GM13977 (cell line): ENCODE measurements around the gene TFDP1.

Experiments
- DNase-seq: peaks from one replicate; pipeline ENCODE4 v3.0.0; 2012; ENCODE audit warnings: low spot score
- CTCF ChIP-seq: IDR thresholded peaks from 2 replicates; pipeline ENCODE4 v1.5.1; 2012; ENCODE audit warnings: mild to moderate bottlenecking, control low read depth; ENCODE audit not compliant: insufficient read depth; ENCODE audit errors: extremely low read depth, missing control alignments
- in situ Hi-C: fragments of 300-500 bp; cut with MboI; formaldehyde crosslinking; loops from one replicate; pipeline ENCODE4 v1.12.0; 2022; ENCODE audit warnings: low sequenced_read_pairs, low pct_unique_long_range_greater_than_20kb, mixed read lengths, inconsistent platforms; ENCODE audit not compliant: unreplicated experiment

Gene TFDP1

GRCh38 chr13:113539176-113539575, 45.4 kb upstream of the TFDP1 start:
- in situ Hi-C loops = no loop called here
- no peak for DNase-seq
- TF ChIP-seq CTCF = no peak

GRCh38 chr13:113539822-113540221, 44.7 kb upstream of the TFDP1 start:
- no peak for TF ChIP-seq CTCF
- in situ Hi-C loops = no loop called here
- no peak for DNase-seq

GRCh38 chr13:113540523-113540922, 44.0 kb upstream of the TFDP1 start:
- DNase-seq = no peak
- TF ChIP-seq CTCF = no peak
- in situ Hi-C loops = no loop called here

- in situ Hi-C loops = no loop called here
- DNase-seq = no peak
- no peak for TF ChIP-seq CTCF
Measured at GRCh38 chr13:113542751-113543424, 41.7 kb upstream of the TFDP1 start.

GRCh38 chr13:113544071-113544891, 40.3 kb upstream of the TFDP1 start:
- in situ Hi-C loops = no loop called here
- TF ChIP-seq CTCF = no peak
- no peak for DNase-seq

GRCh38 chr13:113544896-113545295, 39.7 kb upstream of the TFDP1 start:
- no peak for DNase-seq
- no peak for TF ChIP-seq CTCF
- in situ Hi-C loops = no loop called here
